Measurements from ENCODE around the gene PELI2. TPM values are rescaled to one million over a fixed set of nuclear protein-coding genes. Genes with fewer than 3 reads are reported as not detected.

The PELI2 gene
- total and polyA plus RNA-seq, 2 donors (not counting 1 experiment from before 2014, with no cell fraction given), result 15.5 to 29.2 TPM

- H3K4me1 ChIP-seq (ENCODE audit: control insufficient read depth, extremely low read depth, insufficient read depth, low read length), result no peaks in the 10 kb centered on the region
- H3K4me3 ChIP-seq (replicated peaks in 1 of 4; ENCODE audit: control extremely low read depth in 1 of 4, insufficient read depth in 1 of 4, low read depth in 3 of 4, low read length in 4 of 4), result no peak overlapping the region
- H3K79me2 ChIP-seq (ENCODE audit: control insufficient read depth, insufficient read depth, low read length), result peaks cover 4% of the 10 kb centered on the region
- H3K4me2 ChIP-seq (ENCODE audit: extremely low read depth, insufficient read depth, low read length), result no peak overlapping the region
- H3K9me3 ChIP-seq (ENCODE audit: control insufficient read depth, insufficient read depth, low read depth, low read length), result no peaks in the 10 kb centered on the region
- no peaks in the 10 kb centered on the region for H3K27me3 ChIP-seq (ENCODE audit: control insufficient read depth, insufficient read depth, low read length)
- no peak overlapping the region for H3K27ac ChIP-seq (ENCODE audit: insufficient read depth, low read length)
- no peak for DNase-seq (ENCODE audit: low read depth in 2 of 2)
- H2AFZ ChIP-seq (ENCODE audit: low read length), result no peak overlapping the region
- no peak overlapping the region for H3K9ac ChIP-seq (ENCODE audit: insufficient read depth, low read length)
- H4K20me1 ChIP-seq (ENCODE audit: control insufficient read depth, extremely low read depth, insufficient read depth, low read length), result no peaks in the 10 kb centered on the region
- TF ChIP-seq EZH2 (IDR thresholded peaks at IDR 0.05; ENCODE audit: low read length, missing control alignments) (no peak), CTCF (conservative IDR thresholded peaks at IDR 0.05 in 1 of 2, IDR thresholded peaks at IDR 0.05 in 1 of 2; ENCODE audit: low read depth in 1 of 2, low read length in 2 of 2) (no peak)
- no peaks in the 10 kb centered on the region for H3K36me3 ChIP-seq (ENCODE audit: control insufficient read depth, insufficient read depth, low read length)
Measured at GRCh38 chr14:56137849-56138248, 19.6 kb downstream of the PELI2 start.

- Histone ChIP-seq H3K4me1 (ENCODE audit: control insufficient read depth, extremely low read depth, insufficient read depth, low read length) (no peaks in the 10 kb centered on the region), H3K9ac (ENCODE audit: insufficient read depth, low read length) (no peak overlapping the region), H3K36me3 (ENCODE audit: control insufficient read depth, insufficient read depth, low read length) (no peaks in the 10 kb centered on the region), H3K4me3 (replicated peaks in 1 of 4; ENCODE audit: control extremely low read depth in 1 of 4, insufficient read depth in 1 of 4, low read depth in 3 of 4, low read length in 4 of 4) (no peak overlapping the region), H3K9me3 (ENCODE audit: control insufficient read depth, insufficient read depth, low read depth, low read length) (no peaks in the 10 kb centered on the region), H2AFZ (ENCODE audit: low read length) (no peak overlapping the region), H4K20me1 (ENCODE audit: control insufficient read depth, extremely low read depth, insufficient read depth, low read length) (no peaks in the 10 kb centered on the region), H3K27me3 (ENCODE audit: control insufficient read depth, insufficient read depth, low read length) (no peaks in the 10 kb centered on the region), H3K27ac (ENCODE audit: insufficient read depth, low read length) (no peak overlapping the region), H3K79me2 (ENCODE audit: control insufficient read depth, insufficient read depth, low read length) (peaks cover 3% of the 10 kb centered on the region), H3K4me2 (ENCODE audit: extremely low read depth, insufficient read depth, low read length) (no peak overlapping the region)
- TF ChIP-seq CTCF (conservative IDR thresholded peaks at IDR 0.05 in 1 of 2, IDR thresholded peaks at IDR 0.05 in 1 of 2; ENCODE audit: low read depth in 1 of 2, low read length in 2 of 2), result no peak
- no peak for TF ChIP-seq EZH2 (IDR thresholded peaks at IDR 0.05; ENCODE audit: low read length, missing control alignments)
- DNase-seq (ENCODE audit: low read depth in 2 of 2), result no peak
Measured at GRCh38 chr14:56138928-56139327, 20.7 kb downstream of the PELI2 start.

- no peak overlapping the region for H2AFZ ChIP-seq (ENCODE audit: low read length)
- H4K20me1 ChIP-seq (ENCODE audit: control insufficient read depth, extremely low read depth, insufficient read depth, low read length), result no peaks in the 10 kb centered on the region
- H3K4me3 ChIP-seq (replicated peaks in 1 of 4; ENCODE audit: control extremely low read depth in 1 of 4, insufficient read depth in 1 of 4, low read depth in 3 of 4, low read length in 4 of 4), result no peak overlapping the region
- TF ChIP-seq CTCF (conservative IDR thresholded peaks at IDR 0.05 in 1 of 2, IDR thresholded peaks at IDR 0.05 in 1 of 2; ENCODE audit: low read depth in 1 of 2, low read length in 2 of 2) (no peak), EZH2 (IDR thresholded peaks at IDR 0.05; ENCODE audit: low read length, missing control alignments) (no peak)
- no peak overlapping the region for H3K27ac ChIP-seq (ENCODE audit: insufficient read depth, low read length)
- peaks cover 2% of the 10 kb centered on the region for H3K4me1 ChIP-seq (ENCODE audit: control insufficient read depth, extremely low read depth, insufficient read depth, low read length)
- H3K27me3 ChIP-seq (ENCODE audit: control insufficient read depth, insufficient read depth, low read length), result no peaks in the 10 kb centered on the region
- peaks cover 3% of the 10 kb centered on the region for H3K79me2 ChIP-seq (ENCODE audit: control insufficient read depth, insufficient read depth, low read length)
- DNase-seq (ENCODE audit: low read depth in 2 of 2), result no peak
- H3K4me2 ChIP-seq (ENCODE audit: extremely low read depth, insufficient read depth, low read length), result no peak overlapping the region
- H3K9me3 ChIP-seq (ENCODE audit: control insufficient read depth, insufficient read depth, low read depth, low read length), result no peaks in the 10 kb centered on the region
- H3K9ac ChIP-seq (ENCODE audit: insufficient read depth, low read length), result no peak overlapping the region
- no peaks in the 10 kb centered on the region for H3K36me3 ChIP-seq (ENCODE audit: control insufficient read depth, insufficient read depth, low read length)
Measured at GRCh38 chr14:56142314-56142713, 24.1 kb downstream of the PELI2 start.
